OCI-LY7 (cell line): ENCODE data around the gene MKRN3.

ENCODE experiments used
- EZH2phosphoT487 ChIP-seq: fragments of 200-600 bp; sonication (generic); IDR thresholded peaks from 2 replicates; pipeline ENCODE4 v1.6.1; 2018; ENCODE audit warnings: low read depth, borderline replicate concordance, mild to moderate bottlenecking, mixed run types, antibody characterized with exemption, low read length, moderate library complexity, mixed read lengths
- TF ChIP-seq, protein P1 (sequence below): fragments of 200-600 bp; sonication (generic); conservative IDR thresholded peaks from 2 replicates; pipeline ENCODE4 v1.5.1; 2014; ENCODE audit warnings: mild to moderate bottlenecking, antibody characterized with exemption, low read length, moderate library complexity, mixed read lengths

DNA sequence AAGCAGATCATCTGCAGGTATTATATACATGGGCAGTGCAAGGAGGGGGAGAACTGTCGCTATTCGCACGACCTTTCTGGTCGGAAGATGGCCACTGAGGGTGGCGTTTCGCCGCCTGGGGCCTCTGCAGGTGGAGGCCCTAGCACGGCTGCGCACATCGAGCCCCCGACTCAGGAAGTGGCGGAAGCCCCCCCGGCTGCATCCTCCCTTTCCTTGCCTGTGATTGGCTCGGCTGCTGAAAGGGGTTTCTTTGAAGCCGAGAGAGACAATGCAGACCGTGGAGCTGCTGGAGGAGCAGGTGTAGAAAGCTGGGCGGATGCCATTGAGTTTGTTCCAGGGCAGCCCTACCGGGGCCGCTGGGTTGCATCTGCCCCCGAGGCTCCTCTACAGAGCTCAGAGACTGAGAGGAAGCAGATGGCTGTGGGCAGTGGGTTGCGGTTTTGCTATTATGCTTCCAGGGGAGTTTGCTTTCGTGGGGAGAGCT, 639 bp downstream of the MKRN3 start:
- TF ChIP-seq, protein P1, sequence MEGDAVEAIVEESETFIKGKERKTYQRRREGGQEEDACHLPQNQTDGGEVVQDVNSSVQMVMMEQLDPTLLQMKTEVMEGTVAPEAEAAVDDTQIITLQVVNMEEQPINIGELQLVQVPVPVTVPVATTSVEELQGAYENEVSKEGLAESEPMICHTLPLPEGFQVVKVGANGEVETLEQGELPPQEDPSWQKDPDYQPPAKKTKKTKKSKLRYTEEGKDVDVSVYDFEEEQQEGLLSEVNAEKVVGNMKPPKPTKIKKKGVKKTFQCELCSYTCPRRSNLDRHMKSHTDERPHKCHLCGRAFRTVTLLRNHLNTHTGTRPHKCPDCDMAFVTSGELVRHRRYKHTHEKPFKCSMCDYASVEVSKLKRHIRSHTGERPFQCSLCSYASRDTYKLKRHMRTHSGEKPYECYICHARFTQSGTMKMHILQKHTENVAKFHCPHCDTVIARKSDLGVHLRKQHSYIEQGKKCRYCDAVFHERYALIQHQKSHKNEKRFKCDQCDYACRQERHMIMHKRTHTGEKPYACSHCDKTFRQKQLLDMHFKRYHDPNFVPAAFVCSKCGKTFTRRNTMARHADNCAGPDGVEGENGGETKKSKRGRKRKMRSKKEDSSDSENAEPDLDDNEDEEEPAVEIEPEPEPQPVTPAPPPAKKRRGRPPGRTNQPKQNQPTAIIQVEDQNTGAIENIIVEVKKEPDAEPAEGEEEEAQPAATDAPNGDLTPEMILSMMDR, result no peak
- TF ChIP-seq EZH2phosphoT487, result no peak
